NCI-H2107 treated with DMSO at 0.1 percent for 48 hours (cell line): Measurements from ENCODE around the gene UGP2.

Experiments
- DNase-seq: peaks from one replicate; lab custom pipeline; 2025; ENCODE audit not compliant: unreplicated experiment; lab: John Stamatoyannopoulos, UW

Gene UGP2

GRCh38 chr2:63863707-63864106 is 22.0 kb downstream of the UGP2 start:
- DNase-seq = no peak

- no peak for DNase-seq
These were observed 23.6 kb downstream of the UGP2 start for GRCh38 chr2:63865159-63865799.

- no peak for DNase-seq
These were observed 24.5 kb downstream of the UGP2 start for GRCh38 chr2:63866009-63866709.

GRCh38 chr2:63870679-63871078 is 29.0 kb downstream of the UGP2 start:
- DNase-seq = no peak

GRCh38 chr2:63871864-63872263 is 30.2 kb downstream of the UGP2 start:
- no peak for DNase-seq

GRCh38 chr2:63872571-63873328 is 31.1 kb downstream of the UGP2 start:
- DNase-seq = no peak

GRCh38 chr2:63874204-63875130 is 32.8 kb downstream of the UGP2 start:
- DNase-seq = no peak

GRCh38 chr2:63875131-63875527 is 33.4 kb downstream of the UGP2 start:
- DNase-seq = no peak

- no peak for DNase-seq
These were observed 34.0 kb downstream of the UGP2 start for GRCh38 chr2:63875559-63876245.

GRCh38 chr2:63876311-63876710 is 34.6 kb downstream of the UGP2 start:
- DNase-seq = no peak

- DNase-seq = no peak
These were observed 36.8 kb downstream of the UGP2 start for GRCh38 chr2:63878486-63878885.

GRCh38 chr2:63879876-63880433 is 38.3 kb downstream of the UGP2 start:
- no peak for DNase-seq

GRCh38 chr2:63880625-63881024 is 38.9 kb downstream of the UGP2 start:
- no peak for DNase-seq

GRCh38 chr2:63881205-63881604 is 39.5 kb downstream of the UGP2 start:
- DNase-seq = peak; percentile 70

GRCh38 chr2:63882395-63883105 is 40.9 kb downstream of the UGP2 start:
- DNase-seq = no peak

GRCh38 chr2:63886445-63886844 is 44.7 kb downstream of the UGP2 start:
- DNase-seq = no peak

GRCh38 chr2:63888053-63888452 is 46.4 kb downstream of the UGP2 start:
- DNase-seq = no peak

GRCh38 chr2:63888490-63889402 is 47.0 kb downstream of the UGP2 start:
- peak; percentile 50 for DNase-seq
